HCT116 (cell line): ENCODE measurements around the gene PLOD2.

Experiments
- EZH2 ChIP-seq: fragments of 200-600 bp; sonication (generic); IDR thresholded peaks from 2 replicates; pipeline ENCODE4 v1.6.1; 2017; ENCODE audit warnings: antibody characterized with exemption, mixed run types
- POLR2AphosphoS5 ChIP-seq: IDR thresholded peaks from 2 replicates; pipeline ENCODE4 v1.6.1; 2011; ENCODE audit warnings: mild to moderate bottlenecking, low read depth, low read length, moderate library complexity
- RAD21 ChIP-seq: IDR thresholded peaks from 2 replicates; pipeline ENCODE4 v1.6.1; 2012; ENCODE audit warnings: low read depth, mild to moderate bottlenecking
- SRF ChIP-seq: IDR thresholded peaks from 2 replicates; pipeline ENCODE4 v1.6.1; 2012; ENCODE audit warnings: low read depth
- TCF7L2 ChIP-seq: IDR thresholded peaks from 2 replicates; pipeline ENCODE4 v1.7.0; 2011; ENCODE audit warnings: borderline replicate concordance, inconsistent platforms; ENCODE audit not compliant: insufficient read depth, insufficient read length; ENCODE audit errors: extremely low read depth
- TF ChIP-seq, protein P1 (sequence below): IDR thresholded peaks from 2 replicates; pipeline ENCODE4 v1.6.1; 2011; ENCODE audit warnings: mild to moderate bottlenecking, low read length, moderate library complexity; ENCODE audit not compliant: insufficient replicate concordance; ENCODE audit errors: extremely low read depth
- TF ChIP-seq, protein P2 (sequence below), 3 experiments: fragments of 200-600 bp in 1 of 3; sonication (generic) in 1 of 3; IDR thresholded peaks in 2 of 3; conservative IDR thresholded peaks in 1 of 3; 2 replicates each; pipeline ENCODE4 v1.5.1; 2012 to 2017; ENCODE audit warnings: low read depth in 2 of 3, low read length in 2 of 3, antibody characterized with exemption in 1 of 3, borderline replicate concordance in 1 of 3, control low read depth in 1 of 3, mild to moderate bottlenecking in 1 of 3, mixed read lengths in 1 of 3, mixed run types in 1 of 3, moderate library complexity in 1 of 3; ENCODE audit not compliant: insufficient read depth in 1 of 3

DNA sequence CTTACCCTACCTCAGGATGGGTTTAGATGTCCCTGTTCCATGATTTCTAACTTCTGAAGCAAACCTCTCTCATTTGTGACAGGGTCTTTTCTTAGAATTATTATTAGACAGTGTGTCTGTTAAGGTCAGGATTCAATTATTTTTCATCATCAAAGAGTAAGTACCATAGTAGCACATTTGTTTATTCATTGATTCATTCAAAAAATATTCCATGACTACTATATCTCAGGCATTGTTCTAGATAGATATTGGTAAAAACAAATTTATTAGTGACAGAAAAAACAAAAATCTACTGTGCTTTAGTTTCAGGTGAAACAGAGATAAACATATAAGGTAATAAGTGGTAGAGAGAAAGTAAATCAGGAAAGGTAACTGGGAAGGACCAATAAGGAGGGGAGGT is 3.5 kb upstream of the PLOD2 start:
- TF ChIP-seq, protein P1, sequence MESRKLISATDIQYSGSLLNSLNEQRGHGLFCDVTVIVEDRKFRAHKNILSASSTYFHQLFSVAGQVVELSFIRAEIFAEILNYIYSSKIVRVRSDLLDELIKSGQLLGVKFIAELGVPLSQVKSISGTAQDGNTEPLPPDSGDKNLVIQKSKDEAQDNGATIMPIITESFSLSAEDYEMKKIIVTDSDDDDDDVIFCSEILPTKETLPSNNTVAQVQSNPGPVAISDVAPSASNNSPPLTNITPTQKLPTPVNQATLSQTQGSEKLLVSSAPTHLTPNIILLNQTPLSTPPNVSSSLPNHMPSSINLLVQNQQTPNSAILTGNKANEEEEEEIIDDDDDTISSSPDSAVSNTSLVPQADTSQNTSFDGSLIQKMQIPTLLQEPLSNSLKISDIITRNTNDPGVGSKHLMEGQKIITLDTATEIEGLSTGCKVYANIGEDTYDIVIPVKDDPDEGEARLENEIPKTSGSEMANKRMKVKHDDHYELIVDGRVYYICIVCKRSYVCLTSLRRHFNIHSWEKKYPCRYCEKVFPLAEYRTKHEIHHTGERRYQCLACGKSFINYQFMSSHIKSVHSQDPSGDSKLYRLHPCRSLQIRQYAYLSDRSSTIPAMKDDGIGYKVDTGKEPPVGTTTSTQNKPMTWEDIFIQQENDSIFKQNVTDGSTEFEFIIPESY = no peak
- TF ChIP-seq, protein P2, sequence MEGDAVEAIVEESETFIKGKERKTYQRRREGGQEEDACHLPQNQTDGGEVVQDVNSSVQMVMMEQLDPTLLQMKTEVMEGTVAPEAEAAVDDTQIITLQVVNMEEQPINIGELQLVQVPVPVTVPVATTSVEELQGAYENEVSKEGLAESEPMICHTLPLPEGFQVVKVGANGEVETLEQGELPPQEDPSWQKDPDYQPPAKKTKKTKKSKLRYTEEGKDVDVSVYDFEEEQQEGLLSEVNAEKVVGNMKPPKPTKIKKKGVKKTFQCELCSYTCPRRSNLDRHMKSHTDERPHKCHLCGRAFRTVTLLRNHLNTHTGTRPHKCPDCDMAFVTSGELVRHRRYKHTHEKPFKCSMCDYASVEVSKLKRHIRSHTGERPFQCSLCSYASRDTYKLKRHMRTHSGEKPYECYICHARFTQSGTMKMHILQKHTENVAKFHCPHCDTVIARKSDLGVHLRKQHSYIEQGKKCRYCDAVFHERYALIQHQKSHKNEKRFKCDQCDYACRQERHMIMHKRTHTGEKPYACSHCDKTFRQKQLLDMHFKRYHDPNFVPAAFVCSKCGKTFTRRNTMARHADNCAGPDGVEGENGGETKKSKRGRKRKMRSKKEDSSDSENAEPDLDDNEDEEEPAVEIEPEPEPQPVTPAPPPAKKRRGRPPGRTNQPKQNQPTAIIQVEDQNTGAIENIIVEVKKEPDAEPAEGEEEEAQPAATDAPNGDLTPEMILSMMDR (IDR thresholded peaks at IDR 0.05 in 2 of 3, conservative IDR thresholded peaks at IDR 0.05 in 1 of 3; ENCODE audit: borderline replicate concordance in 1 of 3, insufficient read depth in 1 of 3, low read depth in 2 of 3, low read length in 2 of 3) = no peak
- no peak for TF ChIP-seq POLR2AphosphoS5
- no peak for TF ChIP-seq SRF
- no peak for TF ChIP-seq TCF7L2
- no peak for TF ChIP-seq EZH2
- no peak for TF ChIP-seq RAD21
